HEK293 (cell line): ENCODE results near the gene ID1.

Experiments used
- CTCF ChIA-PET: fragments of 350-600 bp; formaldehyde crosslinking; extraction: SDS; loops from one replicate; lab custom pipeline; 2021; ENCODE audit warnings: antibody characterized with exemption; lab: Yijun Ruan, JAX
- POLR2A ChIA-PET: fragments of 300-600 bp; formaldehyde crosslinking; extraction: SDS; loops from one replicate; lab custom pipeline; 2020; ENCODE audit warnings: antibody characterized with exemption, inconsistent platforms; lab: Yijun Ruan, JAX
- H3K27ac ChIP-seq: fragments of 200-500 bp; sonication (Bioruptor generic); 2 replicates; pipeline ENCODE4 v1.5.1; 2014; ENCODE audit warnings: low read depth, low read length, control low read depth, inconsistent platforms; ENCODE audit errors: extremely low read depth
- H3K36me3 ChIP-seq, 2 experiments: fragments of 200-500 bp in 1 of 2; sonication (Bioruptor generic) in 1 of 2; 1 replicate in 1 of 2; 2 replicates in 1 of 2; pipeline ENCODE4 v1.5.1; 2014 to 2017; ENCODE audit warnings: inconsistent platforms in 2 of 2, low read length in 2 of 2; ENCODE audit not compliant: control insufficient read depth in 2 of 2, insufficient read depth in 1 of 2
- H3K4me1 ChIP-seq: fragments of 200-500 bp; sonication (Bioruptor generic); 2 replicates; pipeline ENCODE4 v1.5.1; 2014; ENCODE audit warnings: mild to moderate bottlenecking, low read length, inconsistent platforms; ENCODE audit not compliant: control insufficient read depth, insufficient read depth
- H3K4me3 ChIP-seq: 2 replicates; pipeline ENCODE4 v1.5.1; 2011; ENCODE audit warnings: low read depth, mild to moderate bottlenecking, control low read depth, low read length, moderate library complexity
- H3K9me3 ChIP-seq: fragments of 200-500 bp; sonication (Bioruptor generic); 2 replicates; pipeline ENCODE4 v1.5.1; 2014; ENCODE audit warnings: low read depth, low read length, inconsistent platforms; ENCODE audit not compliant: control insufficient read depth, insufficient read depth
- BCL11A ChIP-seq: fragments of 450-650 bp; formaldehyde crosslinking; IDR thresholded peaks from 2 replicates; pipeline ENCODE4 v1.5.1; 2016; ENCODE audit warnings: low read depth, missing biosample characterization, missing genetic modification characterization
- BCL6B ChIP-seq: fragments of 450-650 bp; formaldehyde crosslinking; IDR thresholded peaks from 2 replicates; pipeline ENCODE4 v1.5.1; 2017; ENCODE audit warnings: missing biosample characterization, missing genetic modification characterization
- EGR2 ChIP-seq: fragments of 450-650 bp; formaldehyde crosslinking; IDR thresholded peaks from 2 replicates; pipeline ENCODE4 v1.5.1; 2016; ENCODE audit warnings: low read depth, missing biosample characterization, missing genetic modification characterization
- KLF9 ChIP-seq: fragments of 450-650 bp; formaldehyde crosslinking; IDR thresholded peaks from 2 replicates; pipeline ENCODE4 v1.5.1; 2016; ENCODE audit warnings: missing biosample characterization, missing genetic modification characterization, low read depth
- MEIS1 ChIP-seq: sonication (generic); formaldehyde crosslinking; IDR thresholded peaks from 2 replicates; pipeline ENCODE4 v1.8.1; 2022; ENCODE audit warnings: missing genetic modification reagents, mild to moderate bottlenecking, borderline replicate concordance
- OSR2 ChIP-seq: fragments of 450-650 bp; formaldehyde crosslinking; IDR thresholded peaks from 2 replicates; pipeline ENCODE4 v1.5.1; 2016; ENCODE audit warnings: missing biosample characterization, missing genetic modification characterization
- PRDM10 ChIP-seq: fragments of 450-650 bp; formaldehyde crosslinking; IDR thresholded peaks from 2 replicates; pipeline ENCODE4 v1.5.1; 2016; ENCODE audit warnings: missing biosample characterization, missing genetic modification characterization
- SP3 ChIP-seq: fragments of 450-650 bp; formaldehyde crosslinking; IDR thresholded peaks from 2 replicates; pipeline ENCODE4 v1.5.1; 2016; ENCODE audit warnings: missing biosample characterization, missing genetic modification characterization
- ZBTB11 ChIP-seq: fragments of 450-650 bp; formaldehyde crosslinking; conservative IDR thresholded peaks from 2 replicates; pipeline ENCODE4 v1.5.1; 2016; ENCODE audit warnings: low read depth, missing biosample characterization, missing genetic modification characterization
- ZBTB8A ChIP-seq: fragments of 450-650 bp; formaldehyde crosslinking; IDR thresholded peaks from 2 replicates; pipeline ENCODE4 v1.5.1; 2016; ENCODE audit warnings: missing biosample characterization, missing genetic modification characterization
- ZFHX2 ChIP-seq: fragments of 450-650 bp; formaldehyde crosslinking; conservative IDR thresholded peaks from 2 replicates; pipeline ENCODE4 v1.5.1; 2016; ENCODE audit warnings: missing biosample characterization, missing genetic modification characterization
- ZNF10 ChIP-seq: fragments of 450-650 bp; formaldehyde crosslinking; IDR thresholded peaks from 2 replicates; pipeline ENCODE4 v1.5.1; 2017; ENCODE audit warnings: missing biosample characterization, missing genetic modification characterization
- ZNF157 ChIP-seq: fragments of 450-650 bp; formaldehyde crosslinking; IDR thresholded peaks from 2 replicates; pipeline ENCODE4 v1.5.1; 2016; ENCODE audit warnings: missing biosample characterization, missing genetic modification characterization
- ZNF169 ChIP-seq: fragments of 450-650 bp; formaldehyde crosslinking; IDR thresholded peaks from 2 replicates; pipeline ENCODE4 v1.5.1; 2016; ENCODE audit warnings: missing biosample characterization, missing genetic modification characterization
- ZNF175 ChIP-seq: fragments of 450-650 bp; formaldehyde crosslinking; IDR thresholded peaks from 2 replicates; pipeline ENCODE4 v1.5.1; 2016; ENCODE audit warnings: missing biosample characterization, missing genetic modification characterization
- ZNF335 ChIP-seq: fragments of 450-650 bp; formaldehyde crosslinking; conservative IDR thresholded peaks from 2 replicates; pipeline ENCODE4 v1.5.1; 2016; ENCODE audit warnings: missing biosample characterization, missing genetic modification characterization
- ZNF366 ChIP-seq: fragments of 450-650 bp; formaldehyde crosslinking; conservative IDR thresholded peaks from 2 replicates; pipeline ENCODE4 v1.5.1; 2016; ENCODE audit warnings: missing biosample characterization, missing genetic modification characterization
- ZNF404 ChIP-seq: fragments of 450-650 bp; formaldehyde crosslinking; IDR thresholded peaks from 2 replicates; pipeline ENCODE4 v1.5.1; 2017; ENCODE audit warnings: missing biosample characterization, missing genetic modification characterization
- ZNF544 ChIP-seq: fragments of 450-650 bp; formaldehyde crosslinking; IDR thresholded peaks from 2 replicates; pipeline ENCODE4 v1.5.0; 2017; ENCODE audit warnings: missing biosample characterization, missing genetic modification characterization
- ZNF560 ChIP-seq: fragments of 450-650 bp; formaldehyde crosslinking; IDR thresholded peaks from 2 replicates; pipeline ENCODE4 v1.5.1; 2017; ENCODE audit warnings: missing biosample characterization, missing genetic modification characterization, borderline replicate concordance
- ZNF571 ChIP-seq: fragments of 450-650 bp; formaldehyde crosslinking; IDR thresholded peaks from 2 replicates; pipeline ENCODE4 v1.5.0; 2017; ENCODE audit warnings: missing biosample characterization, missing genetic modification characterization
- ZNF777 ChIP-seq: fragments of 450-650 bp; formaldehyde crosslinking; IDR thresholded peaks from 2 replicates; pipeline ENCODE4 v1.5.1; 2017; ENCODE audit warnings: missing biosample characterization, missing genetic modification characterization, borderline replicate concordance
- TF ChIP-seq, protein P1 (sequence below): fragments of 450-650 bp; formaldehyde crosslinking; IDR thresholded peaks from 2 replicates; pipeline ENCODE4 v1.5.1; 2016; ENCODE audit warnings: missing biosample characterization, missing genetic modification characterization
- TF ChIP-seq, protein P2 (sequence below): fragments of 450-650 bp; formaldehyde crosslinking; IDR thresholded peaks from 2 replicates; pipeline ENCODE4 v1.5.1; 2016; ENCODE audit warnings: missing biosample characterization, missing genetic modification characterization

The ID1 gene

GRCh38 chr20:31605902-31606803, 1.1 kb downstream of the ID1 start:
- Histone ChIP-seq H3K27ac (peak overlapping the region; percentile 80; the same call in 1 of the 2 replicates), H3K4me3 (peak overlapping the region; percentile 70), H3K9me3 (no peaks in the 10 kb centered on the region), H3K4me1 (peaks cover 15% of the 10 kb centered on the region), H3K36me3 (peaks cover 0 to 17% of the 10 kb centered on the region in 2 experiments; a peak in 1 of 3 replicates)
- CTCF ChIA-PET: interaction anchor here (0.7 to 26.4 kb wide), 4 partner anchors 43 to 119 kb away, joined by 3 to 1204 read pairs (median 4); no protein-coding TSS in a partner anchor
- POLR2A ChIA-PET: interaction anchor here (0.9 to 8.7 kb wide), 15 partner anchors 14 to 133 kb away, joined by 3 to 255 read pairs (median 10); partner anchors contain the start of genes BCL2L1 and TPX2
- TF ChIP-seq ZNF335 (tag by site-specific recombination): peak; percentile 80
- TF ChIP-seq SP3: no peak
- 0 out of 2 replicates have a peak, but pooled peaks have one; percentile 16 for TF ChIP-seq ZFHX2 (tag by site-specific recombination)
- TF ChIP-seq PRDM10 (tag by site-specific recombination): no peak
- no peak for TF ChIP-seq BCL11A (tag by site-specific recombination)
- no peak for TF ChIP-seq ZNF544
- TF ChIP-seq ZNF10: no peak
- TF ChIP-seq ZNF777 (tag by site-specific recombination): peak; percentile 61; the same call in 1 of the 2 replicates
- TF ChIP-seq MEIS1: no peak
- TF ChIP-seq ZNF157: no peak
- TF ChIP-seq EGR2 (tag by site-specific recombination): peak; percentile 51
- 0 out of 2 replicates have a peak, but pooled peaks have one; percentile 11 for TF ChIP-seq ZBTB8A (tag by site-specific recombination)
- TF ChIP-seq ZNF169 (tag by site-specific recombination): no peak
- TF ChIP-seq BCL6B (tag by site-specific recombination): no peak
- 0 out of 2 replicates have a peak, but pooled peaks have one; percentile 10 for TF ChIP-seq KLF9
- TF ChIP-seq ZBTB11 (tag by site-specific recombination): peak; percentile 73
- no peak for TF ChIP-seq ZNF175
- TF ChIP-seq ZNF560 (tag by site-specific recombination): no peak
- TF ChIP-seq ZNF404 (tag by site-specific recombination): no peak
- TF ChIP-seq ZNF571 (tag by site-specific recombination): no peak
- no peak for TF ChIP-seq ZNF366 (tag by site-specific recombination)
- TF ChIP-seq OSR2: no peak
- TF ChIP-seq, protein P1, sequence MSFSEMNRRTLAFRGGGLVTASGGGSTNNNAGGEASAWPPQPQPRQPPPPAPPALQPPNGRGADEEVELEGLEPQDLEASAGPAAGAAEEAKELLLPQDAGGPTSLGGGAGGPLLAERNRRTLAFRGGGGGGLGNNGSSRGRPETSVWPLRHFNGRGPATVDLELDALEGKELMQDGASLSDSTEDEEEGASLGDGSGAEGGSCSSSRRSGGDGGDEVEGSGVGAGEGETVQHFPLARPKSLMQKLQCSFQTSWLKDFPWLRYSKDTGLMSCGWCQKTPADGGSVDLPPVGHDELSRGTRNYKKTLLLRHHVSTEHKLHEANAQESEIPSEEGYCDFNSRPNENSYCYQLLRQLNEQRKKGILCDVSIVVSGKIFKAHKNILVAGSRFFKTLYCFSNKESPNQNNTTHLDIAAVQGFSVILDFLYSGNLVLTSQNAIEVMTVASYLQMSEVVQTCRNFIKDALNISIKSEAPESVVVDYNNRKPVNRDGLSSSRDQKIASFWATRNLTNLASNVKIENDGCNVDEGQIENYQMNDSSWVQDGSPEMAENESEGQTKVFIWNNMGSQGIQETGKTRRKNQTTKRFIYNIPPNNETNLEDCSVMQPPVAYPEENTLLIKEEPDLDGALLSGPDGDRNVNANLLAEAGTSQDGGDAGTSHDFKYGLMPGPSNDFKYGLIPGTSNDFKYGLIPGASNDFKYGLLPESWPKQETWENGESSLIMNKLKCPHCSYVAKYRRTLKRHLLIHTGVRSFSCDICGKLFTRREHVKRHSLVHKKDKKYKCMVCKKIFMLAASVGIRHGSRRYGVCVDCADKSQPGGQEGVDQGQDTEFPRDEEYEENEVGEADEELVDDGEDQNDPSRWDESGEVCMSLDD (tag by site-specific recombination): peak; percentile 5; the same call in 1 of the 2 replicates
- TF ChIP-seq, protein P2, sequence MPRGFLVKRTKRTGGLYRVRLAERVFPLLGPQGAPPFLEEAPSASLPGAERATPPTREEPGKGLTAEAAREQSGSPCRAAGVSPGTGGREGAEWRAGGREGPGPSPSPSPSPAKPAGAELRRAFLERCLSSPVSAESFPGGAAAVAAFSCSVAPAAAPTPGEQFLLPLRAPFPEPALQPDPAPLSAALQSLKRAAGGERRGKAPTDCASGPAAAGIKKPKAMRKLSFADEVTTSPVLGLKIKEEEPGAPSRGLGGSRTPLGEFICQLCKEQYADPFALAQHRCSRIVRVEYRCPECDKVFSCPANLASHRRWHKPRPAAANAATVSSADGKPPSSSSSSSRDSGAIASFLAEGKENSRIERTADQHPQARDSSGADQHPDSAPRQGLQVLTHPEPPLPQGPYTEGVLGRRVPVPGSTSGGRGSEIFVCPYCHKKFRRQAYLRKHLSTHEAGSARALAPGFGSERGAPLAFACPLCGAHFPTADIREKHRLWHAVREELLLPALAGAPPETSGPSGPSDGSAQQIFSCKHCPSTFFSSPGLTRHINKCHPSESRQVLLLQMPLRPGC (tag by site-specific recombination): no peak
